Esophagus squamous epithelium (tissue), 5 donors: ENCODE measurements around the gene INSC. TPM values are rescaled to one million over a fixed set of nuclear protein-coding genes. Genes with fewer than 3 reads are reported as not detected.

Experiments used
- DNase-seq: peaks from one replicate; lab custom pipeline; 2025; lab: John Stamatoyannopoulos, UW
- H3K27ac ChIP-seq, 4 donors: fragments of 200-600 bp; sonication (generic); one replicate each; pipeline ENCODE4 v1.5.1; 2016 to 2019; ENCODE audit warnings: mild to moderate bottlenecking in 1 of 4
- H3K27me3 ChIP-seq, 4 donors: fragments of 200-600 bp; sonication (generic); 1 replicate in 3 of 4; 2 replicates in 1 of 4; pipeline versions ENCODE4 v1.5.1 to v1.6.0; 2017 to 2021; ENCODE audit warnings: antibody characterized with exemption in 1 of 4
- H3K36me3 ChIP-seq, 3 donors: fragments of 200-600 bp; sonication (generic); one replicate each; pipeline ENCODE4 v1.5.1; 2016 to 2019
- H3K4me1 ChIP-seq, 3 donors: fragments of 200-600 bp; sonication (generic); one replicate each; pipeline ENCODE4 v1.5.1; 2017 to 2019
- H3K4me3 ChIP-seq, 4 donors: fragments of 200-600 bp; sonication (generic); 1 replicate in 3 of 4; 2 replicates in 1 of 4; pipeline ENCODE4 v1.5.1; 2016 to 2019; ENCODE audit warnings: mild to moderate bottlenecking in 2 of 4, moderate library complexity in 1 of 4
- H3K9me3 ChIP-seq, 3 donors: fragments of 200-600 bp; sonication (generic); one replicate each; pipeline ENCODE4 v1.5.1; 2016 to 2019
- CTCF ChIP-seq, 6 experiments: fragments of 450-650 bp in 4 of 6; fragments of 200-600 bp in 2 of 6; sonication (generic) in 2 of 6; IDR thresholded peaks; one replicate each; pipeline ENCODE4 v1.5.1; 2016 to 2019; ENCODE audit warnings: antibody characterized with exemption in 6 of 6, mild to moderate bottlenecking in 4 of 6, moderate library complexity in 4 of 6
- POLR2A ChIP-seq, 4 donors: fragments of 450-650 bp; IDR thresholded peaks; one replicate each; pipeline ENCODE4 v1.6.1; 2017; ENCODE audit warnings: antibody characterized with exemption in 4 of 4, mild to moderate bottlenecking in 4 of 4, moderate library complexity in 3 of 4
- WGBS, 2 donors: methylation state at CpG; one replicate each; pipeline ENCODE4 v1.1.5; 2018; 5-methylcytosine and 5-hydroxymethylcytosine counted together
- intact Hi-C: fragments of 100-400 bp; cut with DNase I; formaldehyde crosslinking; loops from one replicate; pipeline ENCODE4 v1.15.0; 2022
- total RNA-seq, 4 donors: library from RNA; depleted of rRNA; stranded (reverse); fragments of >200 nt; gene quantifications; one replicate each; pipeline ENCODE4 v1.1.0, GENCODE V29; 2016
- donor health status: DM: yes; HTN: yes; CAD: no.

Gene INSC
- total RNA-seq, 4 donors from 2014 or later = 0.30 to 0.38 TPM; not detected in 2

- no peaks in the 10 kb centered on the region for H3K27me3 ChIP-seq
- H3K4me3 ChIP-seq = no peak overlapping the region
- no peaks in the 10 kb centered on the region for H3K36me3 ChIP-seq
- TF ChIP-seq POLR2A (IDR thresholded peaks at IDR 0.05) (no peak), CTCF (IDR thresholded peaks at IDR 0.05) (no peak)
- no peaks in the 10 kb centered on the region for H3K4me1 ChIP-seq
- no peak overlapping the region for H3K27ac ChIP-seq
- no peaks in the 10 kb centered on the region for H3K9me3 ChIP-seq
- no peak for DNase-seq
- intact Hi-C loops = no loop called here
- 70 to 73% methylated on average over 1 of the region's 1 CpG for WGBS, 2 donors
Observed at GRCh38 chr11:15192005-15192556, 77.4 kb downstream of the INSC start.

GRCh38 chr11:15194671-15195415 lies 80.1 kb downstream of the INSC start:
- Histone ChIP-seq H3K4me1 (no peaks in the 10 kb centered on the region), H3K36me3 (no peaks in the 10 kb centered on the region), H3K9me3 (no peaks in the 10 kb centered on the region), H3K27ac (no peak overlapping the region), H3K27me3 (no peaks in the 10 kb centered on the region), H3K4me3 (no peak overlapping the region)
- no peak for TF ChIP-seq CTCF (IDR thresholded peaks at IDR 0.05)
- 49 to 54% methylated on average over 2 of the region's 2 CpGs for WGBS, 2 donors
- DNase-seq = no peak
- intact Hi-C loops = no loop called here

- no peaks in the 10 kb centered on the region for H3K27me3 ChIP-seq
- TF ChIP-seq CTCF (IDR thresholded peaks at IDR 0.05) (no peak), POLR2A (IDR thresholded peaks at IDR 0.05) (no peak)
- H3K9me3 ChIP-seq = no peaks in the 10 kb centered on the region
- no peak overlapping the region for H3K27ac ChIP-seq
- H3K36me3 ChIP-seq = no peaks in the 10 kb centered on the region
- no peaks in the 10 kb centered on the region for H3K4me1 ChIP-seq
- WGBS, 2 donors = 39 to 56% methylated on average over 2 of the region's 2 CpGs
- H3K4me3 ChIP-seq = no peak overlapping the region
- intact Hi-C loops = no loop called here
- DNase-seq = no peak
Observed at GRCh38 chr11:15195454-15196200, 80.9 kb downstream of the INSC start.

GRCh38 chr11:15196704-15197103 lies 82.0 kb downstream of the INSC start:
- TF ChIP-seq CTCF (IDR thresholded peaks at IDR 0.05) (no peak), POLR2A (IDR thresholded peaks at IDR 0.05) (no peak)
- Histone ChIP-seq H3K4me1 (no peaks in the 10 kb centered on the region), H3K9me3 (no peaks in the 10 kb centered on the region)

GRCh38 chr11:15197696-15198095 lies 83.0 kb downstream of the INSC start:
- Histone ChIP-seq H3K36me3 (no peaks in the 10 kb centered on the region), H3K4me3 (no peak overlapping the region), H3K27ac (no peak overlapping the region), H3K27me3 (no peaks in the 10 kb centered on the region), H3K9me3 (no peaks in the 10 kb centered on the region), H3K4me1 (no peaks in the 10 kb centered on the region)
- DNase-seq = no peak
- intact Hi-C loops = no loop called here
- TF ChIP-seq CTCF (IDR thresholded peaks at IDR 0.05) = no peak
- TF ChIP-seq POLR2A (IDR thresholded peaks at IDR 0.05) = no peak
- 25 to 55% methylated on average over 2 of the region's 2 CpGs for WGBS, 2 donors

More at GRCh38 chr11:15196704-15197103, 82.0 kb downstream of the INSC start:
- DNase-seq = no peak
- Histone ChIP-seq H3K36me3 (no peaks in the 10 kb centered on the region), H3K27me3 (no peaks in the 10 kb centered on the region), H3K27ac (no peak overlapping the region), H3K4me3 (no peak overlapping the region)
- 56 to 63% methylated on average over 1 of the region's 1 CpG for WGBS, 2 donors
- intact Hi-C loops = no loop called here
